ENCODE data around the gene IGFBP3.

Gene IGFBP3

DNA sequence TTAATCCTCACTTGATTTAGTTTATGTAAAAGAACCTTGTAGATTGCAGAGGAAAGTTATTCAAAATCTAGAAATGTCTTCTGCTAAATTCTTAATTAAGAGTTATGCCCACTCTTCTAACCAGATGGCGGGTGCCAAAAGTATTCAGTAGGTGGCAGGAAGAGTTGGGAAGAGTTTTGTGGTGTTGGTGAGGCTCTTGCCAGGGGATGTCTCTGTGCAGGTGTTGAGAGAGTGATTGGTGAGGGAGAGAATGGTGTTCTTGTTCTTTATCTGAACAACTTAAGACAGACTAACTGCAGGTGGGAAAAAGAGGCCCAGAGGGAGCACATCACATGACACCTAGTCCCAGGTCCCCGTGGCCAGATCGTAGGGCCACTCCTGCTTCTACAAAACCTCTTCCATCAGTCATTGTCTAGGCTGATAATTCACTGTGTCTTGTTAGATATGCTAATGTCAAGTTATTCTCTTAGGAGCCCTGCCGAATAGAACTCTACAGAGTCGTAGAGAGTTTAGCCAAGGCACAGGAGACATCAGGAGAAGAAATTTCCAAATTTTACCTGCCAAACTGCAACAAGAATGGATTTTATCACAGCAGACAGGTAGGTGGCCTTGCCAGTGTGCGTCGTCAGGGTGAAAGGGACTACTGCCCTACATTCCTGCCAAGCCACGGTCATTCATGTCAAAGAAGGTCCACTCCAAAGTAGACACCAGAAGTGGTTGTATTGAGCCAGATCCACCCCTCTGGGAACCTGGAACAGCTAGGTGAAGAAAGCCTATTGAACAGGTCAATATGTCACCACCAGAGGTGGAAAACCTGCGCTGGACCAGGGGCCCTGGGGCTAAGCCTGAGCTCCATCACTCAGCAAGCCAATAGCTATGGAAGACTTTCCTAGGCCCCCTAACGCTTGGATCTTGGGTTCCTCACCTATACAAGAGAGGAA is 29.3 kb downstream of the IGFBP3 start:
- no peak for FAIRE-seq

DNA sequence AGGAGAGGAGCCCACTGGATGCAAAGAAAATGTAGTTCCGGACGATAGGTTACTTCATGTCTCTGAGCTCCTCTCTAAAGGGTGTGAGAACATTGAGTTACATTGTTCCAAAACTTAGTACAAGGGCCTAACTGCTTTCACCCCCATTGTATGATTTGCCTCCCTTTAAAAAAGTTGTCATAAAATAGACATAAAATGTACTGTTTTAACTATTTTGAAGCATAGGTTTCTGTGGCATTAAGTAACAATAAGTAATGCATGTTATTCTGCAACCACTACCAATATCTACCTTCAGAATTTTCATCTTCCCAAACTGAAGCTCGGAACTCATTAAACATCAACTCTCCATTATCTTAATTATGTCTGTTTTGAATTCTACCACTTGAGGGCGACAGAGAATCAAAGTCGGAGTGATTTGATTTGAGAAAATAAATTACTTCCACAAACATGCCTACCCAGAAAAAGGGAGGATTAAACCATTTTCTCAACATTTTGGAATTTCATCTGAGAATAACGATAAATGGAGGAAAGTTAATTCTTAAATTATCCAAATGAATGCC is 30.1 kb downstream of the IGFBP3 start:
- peak; percentile 80 for FAIRE-seq

DNA sequence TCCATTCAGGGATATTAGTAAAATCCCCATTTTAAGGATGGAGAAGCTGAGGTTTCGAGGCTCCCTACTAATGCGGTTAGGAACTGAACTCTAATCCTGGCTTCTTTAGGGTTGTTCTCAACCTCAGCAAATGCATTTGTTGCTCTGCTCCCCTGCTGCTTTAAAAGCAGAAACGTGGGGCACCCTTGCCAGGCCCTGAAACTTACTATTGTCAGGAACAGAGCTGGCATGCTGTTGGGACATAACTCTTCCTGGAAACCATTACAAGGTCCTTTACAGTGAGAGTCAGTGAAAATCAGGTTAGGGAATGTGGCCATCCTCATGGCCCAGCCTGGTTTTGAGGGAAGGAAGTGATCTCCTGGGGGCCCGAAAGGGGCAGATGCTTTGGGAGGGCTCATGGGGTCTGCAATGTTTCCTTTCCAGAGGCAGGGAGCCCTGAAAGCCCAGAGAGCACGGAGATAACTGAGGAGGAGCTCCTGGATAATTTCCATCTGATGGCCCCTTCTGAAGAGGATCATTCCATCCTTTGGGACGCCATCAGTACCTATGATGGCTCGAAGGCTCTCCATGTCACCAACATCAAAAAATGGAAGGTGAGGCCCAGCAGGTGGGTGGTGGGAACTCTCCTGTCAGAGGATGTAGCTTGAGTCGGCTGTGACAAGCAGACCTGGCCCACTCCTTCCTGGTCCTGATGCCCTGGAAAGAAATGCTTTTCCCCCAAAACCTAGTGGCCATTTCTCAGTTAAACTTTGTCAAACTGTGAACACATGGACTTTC is 30.8 kb downstream of the IGFBP3 start:
- no peak for FAIRE-seq

DNA sequence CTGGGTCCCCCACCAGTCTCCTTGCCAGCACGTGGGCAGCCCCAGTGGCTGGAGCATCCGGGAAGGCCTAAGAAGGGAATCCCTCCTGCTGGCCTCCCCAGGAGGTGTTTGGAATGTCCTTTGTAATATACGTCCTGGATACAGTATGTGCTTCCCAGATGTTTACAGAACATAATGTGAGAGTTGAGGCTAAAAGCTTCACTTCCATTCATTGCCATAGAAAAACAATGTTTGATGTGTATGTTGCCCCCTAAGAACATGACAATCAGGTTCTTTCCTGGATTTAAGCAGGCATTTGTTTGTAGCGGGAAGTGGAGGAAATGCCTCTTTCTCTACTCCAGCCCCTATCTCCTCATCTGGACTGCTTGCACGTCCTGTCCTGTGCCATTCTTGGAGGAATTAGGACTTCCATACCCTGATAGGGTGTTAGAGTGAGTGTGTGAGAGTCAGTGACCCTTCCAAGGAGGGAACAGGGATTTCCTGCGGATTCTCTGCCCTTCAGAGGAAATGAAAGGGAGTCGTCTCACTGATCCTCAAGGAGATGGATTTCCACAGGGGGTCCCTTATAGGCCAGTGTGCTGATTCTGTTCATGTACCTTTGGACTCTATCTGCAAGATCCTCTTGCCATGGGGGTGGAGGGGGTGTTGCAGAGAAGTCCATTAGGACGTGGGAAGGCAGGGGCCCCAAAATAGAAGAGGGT is 31.6 kb downstream of the IGFBP3 start:
- no peak for FAIRE-seq

DNA sequence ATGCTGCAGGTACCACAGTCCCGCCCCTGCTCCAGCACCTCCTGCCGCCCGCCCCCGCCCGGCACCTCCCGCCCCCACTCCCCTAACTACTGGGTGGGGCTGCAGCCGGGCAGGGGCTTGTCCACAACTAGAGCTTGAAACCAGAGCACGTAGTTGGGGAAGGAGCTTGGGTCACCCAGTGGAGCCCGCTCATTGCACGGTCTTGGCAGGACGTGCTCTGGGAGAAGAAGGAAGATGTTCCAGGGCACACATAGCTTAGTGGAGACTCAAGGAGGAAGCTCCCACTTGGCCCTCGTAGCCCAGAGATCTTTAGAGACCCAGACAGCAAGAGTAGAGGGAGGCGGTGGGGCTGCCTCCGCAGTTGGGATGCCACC is 32.1 kb downstream of the IGFBP3 start:
- no peak for FAIRE-seq

DNA sequence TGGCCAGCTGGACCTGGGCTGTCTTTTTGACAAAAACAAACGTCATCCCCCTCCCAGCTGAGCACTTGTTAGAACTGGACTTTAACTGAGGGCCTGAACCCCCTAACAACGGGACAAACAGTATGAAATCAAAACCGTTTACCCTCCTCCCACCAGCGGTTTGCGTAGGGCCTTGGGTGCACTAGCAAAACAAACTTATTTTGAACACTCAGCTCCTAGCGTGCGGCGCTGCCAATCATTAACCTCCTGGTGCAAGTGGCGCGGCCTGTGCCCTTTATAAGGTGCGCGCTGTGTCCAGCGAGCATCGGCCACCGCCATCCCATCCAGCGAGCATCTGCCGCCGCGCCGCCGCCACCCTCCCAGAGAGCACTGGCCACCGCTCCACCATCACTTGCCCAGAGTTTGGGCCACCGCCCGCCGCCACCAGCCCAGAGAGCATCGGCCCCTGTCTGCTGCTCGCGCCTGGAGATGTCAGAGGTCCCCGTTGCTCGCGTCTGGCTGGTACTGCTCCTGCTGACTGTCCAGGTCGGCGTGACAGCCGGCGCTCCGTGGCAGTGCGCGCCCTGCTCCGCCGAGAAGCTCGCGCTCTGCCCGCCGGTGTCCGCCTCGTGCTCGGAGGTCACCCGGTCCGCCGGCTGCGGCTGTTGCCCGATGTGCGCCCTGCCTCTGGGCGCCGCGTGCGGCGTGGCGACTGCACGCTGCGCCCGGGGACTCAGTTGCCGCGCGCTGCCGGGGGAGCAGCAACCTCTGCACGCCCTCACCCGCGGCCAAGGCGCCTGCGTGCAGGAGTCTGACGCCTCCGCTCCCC is 32.7 kb downstream of the IGFBP3 start, which contains the start of gene IGFBP1:
Gene IGFBP1, plus strand, starts transcription at position 304 of the 808 bp plus-strand sequence. Its CDS starts 165 bp downstream, at position 469.
- no peak for FAIRE-seq

DNA sequence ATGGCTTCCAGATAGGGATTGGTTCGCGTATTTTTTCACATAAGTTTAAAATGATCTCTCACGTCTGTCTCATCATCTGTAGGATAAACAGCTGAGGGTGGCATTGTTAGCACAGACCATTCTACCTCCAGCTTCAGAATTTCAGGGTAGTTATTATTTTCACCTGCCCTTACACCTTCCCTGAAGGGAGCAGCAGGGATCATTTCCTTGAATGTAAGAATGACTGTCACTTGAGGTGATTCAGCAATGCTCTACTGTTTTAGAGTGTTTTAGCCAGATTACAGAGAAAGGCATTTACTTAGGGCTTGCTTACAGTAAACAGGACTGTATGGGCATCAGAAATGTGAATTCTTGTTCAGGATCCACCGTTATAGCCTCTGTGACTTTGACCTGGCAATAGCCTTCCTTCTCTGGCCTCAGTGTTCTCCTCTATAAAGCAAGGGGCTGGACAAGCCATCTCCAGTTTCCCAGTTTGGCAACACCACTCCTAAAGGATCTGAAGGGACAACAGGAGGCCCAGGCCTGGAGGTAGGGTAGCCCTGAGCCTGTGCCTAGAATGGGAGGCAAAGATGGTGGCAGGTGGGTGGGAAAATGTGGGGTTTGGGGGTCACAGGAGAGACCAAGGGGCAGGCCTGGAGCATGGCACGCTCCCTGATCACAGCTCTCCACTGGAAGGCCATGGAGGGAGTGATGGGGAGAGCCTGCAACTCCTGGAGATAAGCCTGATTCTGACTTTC is 34.0 kb downstream of the IGFBP3 start:
- no peak for FAIRE-seq

DNA sequence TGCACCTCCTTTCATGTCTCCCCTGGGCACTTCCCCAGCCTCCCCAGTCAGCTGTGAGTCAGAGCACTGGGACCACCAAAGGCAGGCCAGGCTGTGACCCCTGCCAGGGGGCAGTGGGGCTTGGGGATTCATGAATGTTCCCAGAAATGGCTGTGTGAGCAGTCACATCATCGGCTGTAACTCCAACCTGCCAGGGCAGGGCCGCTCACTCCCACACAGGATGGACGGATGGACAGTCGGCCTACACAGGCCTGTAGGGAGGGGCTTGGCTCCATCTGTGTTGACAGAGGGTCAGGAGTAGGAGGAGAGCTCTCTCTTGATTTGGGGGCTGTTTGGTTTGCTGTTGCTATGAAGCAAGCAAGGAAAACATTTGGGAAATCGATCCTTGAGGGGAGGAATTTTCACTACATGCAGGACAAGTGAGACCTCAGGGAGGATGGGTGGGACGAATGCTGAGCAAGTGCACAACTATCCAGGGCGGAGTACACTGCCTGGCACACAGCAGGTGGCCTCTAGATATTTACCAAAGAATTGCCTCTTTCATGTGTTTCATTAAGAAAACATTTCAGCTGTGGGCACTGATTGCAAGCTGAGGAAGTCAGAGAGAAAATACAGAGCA is 35.7 kb downstream of the IGFBP3 start:
- no peak for FAIRE-seq

DNA sequence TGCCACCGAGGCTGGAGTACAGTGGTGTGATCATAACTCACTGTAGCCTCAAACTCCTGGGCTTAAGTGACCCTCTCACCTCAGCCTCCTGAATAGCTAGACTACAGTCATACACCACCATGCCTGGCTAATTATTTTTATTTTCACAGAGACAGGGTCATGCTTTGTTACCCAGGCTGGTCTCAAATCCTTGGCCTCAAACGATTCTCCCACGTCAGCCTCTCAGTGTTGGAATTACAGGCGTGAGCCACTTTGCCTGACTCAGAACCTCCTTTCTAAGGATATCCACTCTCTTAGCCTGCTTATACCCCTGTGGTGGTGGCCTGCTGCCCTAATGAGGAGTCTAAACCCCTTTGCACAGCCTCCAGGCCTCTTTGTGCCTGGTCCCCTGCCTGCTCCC is 36.9 kb downstream of the IGFBP3 start:
- FAIRE-seq = no peak

DNA sequence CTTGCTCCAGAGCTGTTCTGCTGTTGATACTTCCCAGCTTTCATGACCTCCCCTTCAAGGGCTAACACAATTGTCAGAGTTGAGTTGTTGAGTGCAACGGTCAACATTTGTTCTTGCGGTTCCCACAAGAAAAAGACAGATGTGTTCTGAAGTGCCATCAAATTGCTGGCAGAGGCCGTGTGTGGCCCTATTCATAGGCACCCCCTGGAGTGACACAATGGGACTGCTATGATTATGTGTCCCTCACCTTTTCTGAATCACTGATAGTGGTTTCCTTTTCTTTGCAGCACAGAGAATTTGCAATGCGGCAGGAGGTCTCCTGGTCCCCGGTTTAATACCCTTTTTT is 38.6 kb downstream of the IGFBP3 start:
- no peak for FAIRE-seq

DNA sequence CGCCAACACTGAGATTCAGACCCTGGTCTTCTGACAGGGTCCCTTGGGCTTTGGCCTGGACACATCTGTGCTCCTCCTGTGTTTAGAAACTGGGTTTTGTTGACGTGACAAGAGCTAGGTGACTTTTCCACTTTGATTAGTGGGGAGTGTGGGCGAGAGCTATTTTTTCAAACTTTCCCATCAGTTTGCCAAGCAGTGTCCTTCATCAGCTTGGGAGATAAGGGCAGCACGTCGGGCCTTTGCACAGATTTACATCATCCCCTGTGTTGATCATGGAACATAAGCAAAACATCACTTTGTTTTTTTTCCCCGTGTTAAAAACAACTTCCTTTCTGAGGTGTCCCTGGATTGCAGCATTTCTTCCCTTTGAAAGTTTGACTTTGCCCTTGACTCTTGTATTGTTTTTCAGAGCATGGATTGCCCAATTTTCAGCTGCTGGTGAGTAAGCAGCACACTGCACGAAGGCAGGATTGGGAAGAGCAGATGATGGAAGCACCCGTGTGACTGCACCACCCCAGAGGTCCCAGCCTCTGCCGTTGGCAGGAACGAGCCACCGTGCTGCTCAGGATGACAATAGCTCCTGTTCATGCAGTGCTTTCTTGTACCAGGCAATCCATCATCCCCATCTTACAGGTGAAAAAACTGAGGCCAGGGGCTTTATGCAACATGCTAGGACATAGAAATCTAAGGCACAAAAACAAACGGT is 39.2 kb downstream of the IGFBP3 start:
- FAIRE-seq = no peak

DNA sequence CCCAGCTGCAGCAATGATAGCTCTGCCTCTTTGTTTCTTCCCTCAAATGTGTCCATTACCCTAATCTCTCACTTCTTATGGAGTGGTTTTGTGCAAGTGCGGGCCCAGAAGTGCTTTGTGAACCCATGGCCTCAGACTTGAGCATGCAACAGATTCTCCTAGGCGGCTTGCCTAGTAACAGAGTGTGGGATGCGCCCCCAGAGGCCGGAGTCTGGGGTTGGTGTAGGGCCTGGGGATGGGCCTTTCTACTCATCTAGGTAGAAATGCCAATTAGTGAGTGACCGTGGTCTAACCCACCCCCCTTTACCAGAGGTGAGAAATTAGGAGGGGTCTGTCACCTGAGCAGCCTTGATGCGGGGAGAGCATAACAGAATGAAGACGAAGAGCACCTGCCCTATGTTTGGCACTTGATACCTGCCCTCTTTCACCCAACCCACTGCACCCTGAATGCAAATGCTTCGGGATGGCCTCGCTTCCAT is 39.8 kb downstream of the IGFBP3 start:
- FAIRE-seq = no peak

DNA sequence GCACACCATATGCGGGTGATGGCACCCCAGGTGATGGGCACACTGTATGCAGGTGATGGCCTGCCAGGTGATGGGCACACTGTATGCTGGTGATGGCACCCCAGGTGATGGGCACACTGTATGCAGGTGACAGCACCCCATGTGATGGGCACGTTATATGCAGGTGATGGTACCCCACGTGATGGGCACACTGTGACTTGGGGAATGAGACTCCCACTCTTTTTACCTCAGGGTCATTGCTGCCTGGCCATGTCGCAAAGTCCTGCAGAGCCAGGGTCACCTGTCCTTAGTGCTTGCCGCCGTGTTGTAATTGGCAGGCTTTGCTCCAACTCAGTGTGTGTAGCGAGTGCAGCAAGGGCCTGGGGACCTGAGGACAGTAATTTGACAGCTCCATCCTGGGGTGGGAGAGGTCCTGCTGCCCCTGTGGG is 40.6 kb downstream of the IGFBP3 start:
- FAIRE-seq = no peak

DNA sequence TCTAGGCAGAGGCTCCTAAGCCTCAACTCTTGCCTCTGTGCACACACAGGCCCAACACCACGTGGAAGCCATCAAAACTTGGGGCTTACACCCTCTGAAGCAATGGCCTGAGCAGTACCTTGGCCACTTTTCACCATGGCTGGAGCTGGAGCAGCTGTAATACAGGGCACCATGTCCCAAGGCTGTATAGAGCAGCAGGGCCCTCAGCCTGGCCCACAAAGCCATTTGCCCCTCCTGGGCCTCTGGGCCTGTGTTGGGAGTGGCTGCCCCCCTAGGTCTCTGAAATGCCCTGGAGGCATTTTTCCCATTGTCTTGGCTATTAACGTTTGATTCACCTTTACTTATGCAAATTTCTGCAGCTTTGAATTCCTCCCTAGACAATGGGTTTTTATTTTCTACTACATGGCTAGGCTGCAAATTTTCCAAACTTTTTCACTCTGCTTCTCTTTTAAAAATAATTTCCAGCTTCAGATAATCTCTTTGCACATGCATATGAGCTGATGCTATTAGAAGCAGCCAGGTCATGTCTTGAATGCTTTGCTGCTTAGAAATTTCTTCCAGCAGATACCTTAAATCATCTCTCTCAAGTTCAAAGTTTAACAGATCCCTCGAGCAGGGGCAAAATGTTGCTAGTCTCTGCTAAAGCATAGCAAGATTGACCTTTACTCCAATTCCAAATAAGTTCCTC is 42.5 kb downstream of the IGFBP3 start:
- no peak for FAIRE-seq

DNA sequence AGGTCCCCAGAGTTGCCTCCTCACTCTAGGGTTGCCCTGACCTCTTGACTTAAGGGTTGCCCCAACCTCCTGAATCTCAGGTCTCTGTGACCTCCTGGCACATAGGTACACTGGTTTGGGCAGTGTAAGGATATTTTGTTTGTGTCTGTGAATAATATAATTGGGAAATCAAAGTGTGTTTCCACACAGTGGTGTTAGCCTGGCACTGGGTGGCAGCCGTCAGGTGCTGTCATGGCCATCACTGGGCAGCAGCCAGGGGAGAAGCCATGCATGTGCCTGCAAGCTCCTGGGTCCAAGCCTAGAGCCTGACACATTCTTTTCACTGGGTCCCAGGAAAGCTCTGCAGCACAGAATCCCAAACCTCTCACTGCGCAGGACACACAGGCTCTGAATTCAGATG is 44.6 kb downstream of the IGFBP3 start:
- no peak for FAIRE-seq

DNA sequence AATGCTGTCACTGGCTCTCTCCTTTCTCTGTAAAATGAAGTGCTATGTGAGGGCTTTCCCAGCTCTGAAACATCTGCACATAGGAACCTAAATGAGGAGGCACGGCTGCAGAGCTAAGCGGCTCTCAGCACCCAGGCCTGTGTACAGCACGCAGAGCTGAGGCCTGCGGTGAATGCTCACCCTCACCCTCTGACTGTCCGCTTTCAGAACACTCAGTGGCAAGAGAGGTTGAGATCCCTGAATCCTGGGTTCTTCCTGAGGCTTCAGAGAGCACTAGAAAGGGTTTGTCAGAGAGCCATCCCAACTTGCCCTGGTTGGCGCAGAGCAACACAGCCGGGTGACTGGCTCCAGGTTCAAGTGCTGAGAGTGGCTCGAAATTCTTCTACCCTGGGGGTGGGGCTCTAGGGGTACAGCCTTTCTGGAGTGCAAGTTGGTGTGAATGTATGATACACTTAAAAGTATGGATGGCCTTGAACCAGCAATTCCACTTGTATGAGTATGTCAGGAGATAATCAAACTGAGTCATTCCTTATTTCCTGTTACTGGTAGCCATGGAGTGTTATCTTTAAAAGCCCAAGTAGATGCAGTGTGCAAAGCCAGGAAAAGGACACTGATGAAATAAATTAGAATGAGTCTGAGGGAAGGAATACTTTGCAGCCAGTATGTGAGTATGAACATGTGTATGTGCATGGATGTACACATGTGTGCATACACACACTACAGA is 46.5 kb downstream of the IGFBP3 start:
- FAIRE-seq = no peak

DNA sequence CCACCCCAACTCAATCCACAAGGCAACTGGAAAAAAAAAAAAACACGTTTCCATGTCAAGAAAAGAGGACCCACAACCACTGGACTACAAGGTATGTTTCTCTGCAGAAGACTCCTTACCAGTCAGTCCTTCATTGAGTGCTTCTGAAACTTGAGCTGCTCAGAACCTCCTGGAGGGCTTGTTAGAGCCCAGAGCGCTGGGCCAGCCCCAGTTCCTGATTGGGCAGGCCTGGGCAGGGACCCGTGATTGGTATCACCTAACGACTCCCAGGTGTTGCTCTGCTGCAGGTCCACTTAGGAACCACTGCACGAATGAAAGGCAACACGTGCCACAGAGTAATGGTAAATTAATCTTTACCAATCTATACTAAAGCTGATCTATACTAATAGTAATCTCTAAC is 47.7 kb downstream of the IGFBP3 start:
- no peak for FAIRE-seq

DNA sequence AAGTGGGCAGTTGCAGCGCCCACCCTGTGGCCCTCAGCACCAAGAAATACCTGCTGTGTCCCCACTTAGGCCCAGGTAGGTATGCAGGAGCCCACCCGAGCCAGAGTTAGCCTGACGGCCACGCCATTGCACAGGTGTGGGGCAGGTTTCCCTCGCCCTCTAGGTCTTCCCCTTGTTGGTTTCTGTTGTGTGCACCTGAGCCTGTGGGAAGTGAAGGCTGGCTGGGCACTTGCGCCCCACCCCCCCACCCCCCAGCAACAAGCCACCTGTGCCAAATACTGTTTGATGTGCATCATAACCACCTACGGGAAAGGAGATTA is 48.1 kb downstream of the IGFBP3 start, which contains the start of gene CCDC201:
Gene CCDC201, minus strand, starts transcription at position 48 of the 320 bp plus-strand sequence. CDS start 75 bp downstream, outside the sequence.
- no peak for FAIRE-seq
